Endothelial cell of umbilical vein (primary cell): ENCODE data around the gene CCNI. TPM values are rescaled to one million over a fixed set of nuclear protein-coding genes. Genes with fewer than 3 reads are reported as not detected.
A peak's percentile ranks its signal among the peaks of the same experiment; 100 is the strongest.

Experiments
- BruUV-seq: library from RNA; stranded (reverse); fragments of 400-500 nt; replicated peaks from 2 replicates; lab custom pipeline; 2021; lab: Mats Ljungman, UMichigan
- CTCF ChIA-PET: fragments of 300-600, 350-600 bp; sonication (Branson Sonifier 250); formaldehyde crosslinking; loops from one replicate; lab custom pipeline; 2021; ENCODE audit warnings: antibody characterized with exemption, inconsistent platforms; lab: Charles Lee
- POLR2A ChIA-PET: fragments of 300-600, 350-600 bp; sonication (Branson Sonifier 250); formaldehyde crosslinking; loops from one replicate; lab custom pipeline; 2021; ENCODE audit warnings: antibody characterized with exemption, inconsistent platforms; lab: Charles Lee
- DNase-seq: peaks from one replicate; pipeline ENCODE4 v3.0.0-alpha.2; 2011; ENCODE audit warnings: low read depth, low spot score
- FAIRE-seq: peaks from 2 replicates; lab custom pipeline; 2011; peaks lifted over from hg19 to GRCh38; lab: Jason Lieb, UNC
- H2AFZ ChIP-seq: 2 replicates; pipeline ENCODE4 v1.6.0; 2012; ENCODE audit warnings: low read depth, low read length, control low read depth, inconsistent platforms
- H3K27ac ChIP-seq: 2 replicates; pipeline ENCODE4 v1.5.1; 2011; ENCODE audit warnings: low read depth, mild to moderate bottlenecking, control low read depth, low read length, moderate library complexity; ENCODE audit not compliant: insufficient read depth
- H3K27me3 ChIP-seq, 2 experiments: 2 replicates each; pipeline versions ENCODE4 v1.6.0 to v1.6.1; 2011; ENCODE audit warnings: low read length in 2 of 2, mixed read lengths in 1 of 2; ENCODE audit not compliant: control insufficient read depth in 2 of 2, insufficient read depth in 2 of 2
- H3K36me3 ChIP-seq, 2 experiments: 2 replicates in 1 of 2; 3 replicates in 1 of 2; pipeline ENCODE4 v1.5.1; 2011; ENCODE audit warnings: low read length in 2 of 2, mild to moderate bottlenecking in 1 of 2, moderate library complexity in 1 of 2; ENCODE audit not compliant: control insufficient read depth in 2 of 2, insufficient read depth in 2 of 2; ENCODE audit errors: extremely low read depth in 1 of 2
- H3K4me1 ChIP-seq: 3 replicates; pipeline ENCODE4 v1.5.1; 2011; ENCODE audit warnings: mild to moderate bottlenecking, low read length; ENCODE audit not compliant: control insufficient read depth, insufficient read depth; ENCODE audit errors: extremely low read depth
- H3K4me2 ChIP-seq: 2 replicates; pipeline ENCODE4 v1.6.1; 2011; ENCODE audit warnings: low read length, control low read depth, mixed read lengths; ENCODE audit not compliant: insufficient read depth
- H3K4me3 ChIP-seq, 3 experiments: fragments of 200-600 bp in 1 of 3; sonication (generic), shearing (Covaris generic) in 1 of 3; replicated peaks in 1 of 3; 2 replicates each; pipeline ENCODE4 v1.5.1; 2011 to 2016; ENCODE audit warnings: control low read depth in 3 of 3, low read length in 3 of 3, mild to moderate bottlenecking in 2 of 3, inconsistent platforms in 1 of 3, low read depth in 1 of 3, moderate library complexity in 1 of 3; ENCODE audit not compliant: insufficient read depth in 1 of 3
- H3K79me2 ChIP-seq: 2 replicates; pipeline ENCODE4 v1.6.0; 2012; ENCODE audit warnings: low read length, inconsistent platforms; ENCODE audit not compliant: control insufficient read depth, insufficient read depth
- H3K9ac ChIP-seq: replicated peaks from 2 replicates; pipeline ENCODE3; 2011; ENCODE audit warnings: low read length, control low read depth; ENCODE audit not compliant: insufficient read depth; ENCODE audit errors: extremely low read depth
- H3K9me1 ChIP-seq: replicated peaks from 3 replicates; pipeline ENCODE4 v1.6.0; 2011; ENCODE audit warnings: mild to moderate bottlenecking, low read length; ENCODE audit not compliant: control insufficient read depth, insufficient read depth; ENCODE audit errors: extremely low read depth
- H3K9me3 ChIP-seq: replicated peaks from 2 replicates; pipeline ENCODE4 v1.5.1; 2012; ENCODE audit warnings: low read length, inconsistent platforms; ENCODE audit not compliant: control insufficient read depth, insufficient read depth
- H4K20me1 ChIP-seq: replicated peaks from 2 replicates; pipeline ENCODE3; 2011; ENCODE audit warnings: mild to moderate bottlenecking, low read length; ENCODE audit not compliant: control insufficient read depth, insufficient read depth; ENCODE audit errors: extremely low read depth
- EZH2 ChIP-seq: IDR thresholded peaks from 2 replicates; pipeline ENCODE4 v1.6.1; 2012; ENCODE audit warnings: borderline replicate concordance, low read depth, mild to moderate bottlenecking, moderate library complexity, low read length, inconsistent platforms; ENCODE audit not compliant: severe bottlenecking
- FOS ChIP-seq: IDR thresholded peaks from 2 replicates; pipeline ENCODE4 v1.6.1; 2011; ENCODE audit warnings: mild to moderate bottlenecking, low read length, moderate library complexity, borderline replicate concordance; ENCODE audit not compliant: insufficient read depth
- GATA2 ChIP-seq: IDR thresholded peaks from 2 replicates; pipeline ENCODE4 v1.7.0; 2011; ENCODE audit warnings: low read depth, mild to moderate bottlenecking, moderate library complexity, mixed read lengths, low read length; ENCODE audit not compliant: insufficient read length, insufficient read depth
- JUN ChIP-seq: IDR thresholded peaks from 2 replicates; pipeline ENCODE4 v1.6.1; 2011; ENCODE audit warnings: borderline replicate concordance, low read depth; ENCODE audit not compliant: insufficient read length, insufficient read depth
- MYC ChIP-seq: IDR thresholded peaks from one replicate; pipeline ENCODE4 v1.6.1; 2011; ENCODE audit warnings: mild to moderate bottlenecking, low read depth, low read length
- POLR2A ChIP-seq: IDR thresholded peaks from 2 replicates; pipeline ENCODE4 v1.6.1; 2012; ENCODE audit warnings: low read depth, mild to moderate bottlenecking, control low read depth, low read length
- POLR2AphosphoS5 ChIP-seq: IDR thresholded peaks from 2 replicates; pipeline ENCODE4 v1.6.1; 2012; ENCODE audit warnings: low read depth, mild to moderate bottlenecking, control low read depth, low read length, moderate library complexity; ENCODE audit not compliant: insufficient read depth
- dilution Hi-C: fragments of 300-500 bp; cut with MboI; formaldehyde crosslinking; loops from one replicate; pipeline ENCODE4 v1.15.0; 2019; ENCODE audit warnings: low sequenced_read_pairs; ENCODE audit not compliant: extremely low pct_ligation_motif_present
- intact Hi-C: fragments of 100-400 bp; cut with micrococcal nuclease; formaldehyde crosslinking; loops from one replicate; pipeline ENCODE4 v1.10.0; 2022
- polyA plus RNA-seq, 4 experiments: library from polyadenylated mRNA; depleted of rRNA in 3 of 4; stranded (reverse) in 3 of 4; unstranded in 1 of 4; fragments of >200 nt; gene quantifications; 2 replicates each; pipeline versions ENCODE4 v1.2.1 to v1.2.3, GENCODE V29; 2011 to 2012; ENCODE audit warnings: missing spikeins in 1 of 4
- total RNA-seq: library from RNA; stranded (reverse); gene quantifications from 2 replicates; pipeline ENCODE4 v1.2.3, GENCODE V29; 2021
- TF ChIP-seq, protein P1 (sequence below): IDR thresholded peaks from 2 replicates; pipeline ENCODE4 v1.6.1; 2011; ENCODE audit not compliant: insufficient read depth, insufficient read length
- TF ChIP-seq, protein P2 (sequence below), 2 donors: IDR thresholded peaks; 1 replicate in 1 of 2; 2 replicates in 1 of 2; pipeline ENCODE4 v1.5.1; 2011; ENCODE audit warnings: low read length in 2 of 2, mild to moderate bottlenecking in 2 of 2, moderate library complexity in 2 of 2, control low read depth in 1 of 2, inconsistent platforms in 1 of 2, low read depth in 1 of 2; ENCODE audit not compliant: insufficient read depth in 1 of 2; ENCODE audit errors: extremely low read depth in 1 of 2

Gene CCNI
- total and polyA plus RNA-seq, 2 donors (not counting 3 experiments of a cell fraction or from before 2014, with no cell fraction given): 88.6 to 212 TPM

DNA sequence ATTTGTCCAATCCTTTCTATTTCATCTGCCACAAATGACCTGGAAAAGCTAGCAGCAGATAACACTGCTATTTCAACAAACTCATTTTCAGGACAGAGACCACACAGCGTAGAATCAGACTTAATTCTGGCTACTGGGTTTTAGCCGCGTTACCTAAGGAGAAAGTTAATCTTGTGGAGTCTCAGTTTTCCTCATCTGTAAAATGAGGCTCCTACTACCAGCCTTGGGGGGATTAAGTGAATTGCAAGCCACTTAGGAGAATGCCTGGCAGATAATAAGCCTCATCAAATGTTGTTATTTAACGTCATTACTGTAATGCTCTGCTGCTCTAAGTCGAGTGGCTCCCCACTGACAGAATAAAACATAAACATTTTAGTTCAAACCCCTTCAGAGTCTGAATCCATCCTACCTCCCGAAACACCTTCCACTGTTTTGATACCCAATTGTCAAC, 1.4 kb downstream of the CCNI start:
- CTCF ChIA-PET: interaction anchor here (1.5 to 8.1 kb wide), 4 partner anchors 10 to 128 kb away, joined by 3 to 71 read pairs (median 32); no protein-coding TSS in a partner anchor
- Histone ChIP-seq H3K4me3 (peak overlapping the region; percentile 83 to 90 (median 89)), H2AFZ (no peak overlapping the region), H3K27ac (peak overlapping the region; percentile 15), H3K4me2 (peak overlapping the region; percentile 93), H3K4me1 (peaks cover 22% of the 10 kb centered on the region), H3K27me3 (no peaks in the 10 kb centered on the region), H3K79me2 (peaks cover 61% of the 10 kb centered on the region), H3K9me1 (no peaks in the 10 kb centered on the region), H3K9me3 (no peaks in the 10 kb centered on the region), H4K20me1 (peaks cover 20% of the 10 kb centered on the region), H3K36me3 (no peaks in the 10 kb centered on the region), H3K9ac (peak overlapping the region; percentile 99)
- POLR2A ChIA-PET: interaction anchor here (0.7 to 2.0 kb wide), 4 partner anchors 8 to 820 kb away, joined by 3 to 4 read pairs (median 3); no protein-coding TSS in a partner anchor
- TF ChIP-seq POLR2A (no peak), EZH2 (no peak), GATA2 (no peak), POLR2AphosphoS5 (no peak), FOS (no peak), MYC (no peak), JUN (no peak)
- TF ChIP-seq, protein P1, sequence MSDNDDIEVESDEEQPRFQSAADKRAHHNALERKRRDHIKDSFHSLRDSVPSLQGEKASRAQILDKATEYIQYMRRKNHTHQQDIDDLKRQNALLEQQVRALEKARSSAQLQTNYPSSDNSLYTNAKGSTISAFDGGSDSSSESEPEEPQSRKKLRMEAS: no peak
- TF ChIP-seq, protein P2, sequence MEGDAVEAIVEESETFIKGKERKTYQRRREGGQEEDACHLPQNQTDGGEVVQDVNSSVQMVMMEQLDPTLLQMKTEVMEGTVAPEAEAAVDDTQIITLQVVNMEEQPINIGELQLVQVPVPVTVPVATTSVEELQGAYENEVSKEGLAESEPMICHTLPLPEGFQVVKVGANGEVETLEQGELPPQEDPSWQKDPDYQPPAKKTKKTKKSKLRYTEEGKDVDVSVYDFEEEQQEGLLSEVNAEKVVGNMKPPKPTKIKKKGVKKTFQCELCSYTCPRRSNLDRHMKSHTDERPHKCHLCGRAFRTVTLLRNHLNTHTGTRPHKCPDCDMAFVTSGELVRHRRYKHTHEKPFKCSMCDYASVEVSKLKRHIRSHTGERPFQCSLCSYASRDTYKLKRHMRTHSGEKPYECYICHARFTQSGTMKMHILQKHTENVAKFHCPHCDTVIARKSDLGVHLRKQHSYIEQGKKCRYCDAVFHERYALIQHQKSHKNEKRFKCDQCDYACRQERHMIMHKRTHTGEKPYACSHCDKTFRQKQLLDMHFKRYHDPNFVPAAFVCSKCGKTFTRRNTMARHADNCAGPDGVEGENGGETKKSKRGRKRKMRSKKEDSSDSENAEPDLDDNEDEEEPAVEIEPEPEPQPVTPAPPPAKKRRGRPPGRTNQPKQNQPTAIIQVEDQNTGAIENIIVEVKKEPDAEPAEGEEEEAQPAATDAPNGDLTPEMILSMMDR (IDR thresholded peaks at IDR 0.05; ENCODE audit: extremely low read depth in 1 of 2, insufficient read depth in 1 of 2, low read depth in 1 of 2, low read length in 2 of 2): no peak
- intact Hi-C loops: loop anchor here (10.0 kb wide), 1 partner anchor 930 kb away; the partner anchor contains the start of gene NUP54
- no TSS peak for BruUV-seq
- dilution Hi-C loops: no loop called here
- FAIRE-seq: peak; percentile 8
- peak; percentile 35 for DNase-seq
